ENCODE data around the gene LMO2.
A peak's percentile ranks its signal among the peaks of the same experiment; 100 is the strongest.

LMO2 gene

DNA sequence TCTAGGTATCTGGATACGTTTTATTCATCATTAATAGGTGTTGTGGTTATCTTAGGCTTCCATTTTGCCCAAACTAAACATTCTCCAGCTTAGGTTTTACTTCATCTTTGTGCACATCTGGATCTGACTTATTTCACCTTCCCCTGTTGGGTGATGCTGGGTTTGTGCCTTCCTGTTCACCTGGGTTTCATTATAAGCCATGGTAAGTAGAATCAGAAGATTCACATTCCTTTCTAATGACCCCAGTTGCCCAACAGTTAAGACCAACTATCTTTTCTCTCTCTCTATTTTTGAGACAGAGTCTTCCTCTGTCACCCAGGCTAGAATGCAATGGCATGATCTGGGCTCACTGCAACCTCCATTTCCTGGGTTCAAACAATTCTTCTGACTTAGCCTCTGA lies 44.6 kb downstream of the LMO2 start:
- TF ChIP-seq, protein P1, sequence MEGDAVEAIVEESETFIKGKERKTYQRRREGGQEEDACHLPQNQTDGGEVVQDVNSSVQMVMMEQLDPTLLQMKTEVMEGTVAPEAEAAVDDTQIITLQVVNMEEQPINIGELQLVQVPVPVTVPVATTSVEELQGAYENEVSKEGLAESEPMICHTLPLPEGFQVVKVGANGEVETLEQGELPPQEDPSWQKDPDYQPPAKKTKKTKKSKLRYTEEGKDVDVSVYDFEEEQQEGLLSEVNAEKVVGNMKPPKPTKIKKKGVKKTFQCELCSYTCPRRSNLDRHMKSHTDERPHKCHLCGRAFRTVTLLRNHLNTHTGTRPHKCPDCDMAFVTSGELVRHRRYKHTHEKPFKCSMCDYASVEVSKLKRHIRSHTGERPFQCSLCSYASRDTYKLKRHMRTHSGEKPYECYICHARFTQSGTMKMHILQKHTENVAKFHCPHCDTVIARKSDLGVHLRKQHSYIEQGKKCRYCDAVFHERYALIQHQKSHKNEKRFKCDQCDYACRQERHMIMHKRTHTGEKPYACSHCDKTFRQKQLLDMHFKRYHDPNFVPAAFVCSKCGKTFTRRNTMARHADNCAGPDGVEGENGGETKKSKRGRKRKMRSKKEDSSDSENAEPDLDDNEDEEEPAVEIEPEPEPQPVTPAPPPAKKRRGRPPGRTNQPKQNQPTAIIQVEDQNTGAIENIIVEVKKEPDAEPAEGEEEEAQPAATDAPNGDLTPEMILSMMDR (IDR thresholded peaks at IDR 0.05) = no peak

DNA sequence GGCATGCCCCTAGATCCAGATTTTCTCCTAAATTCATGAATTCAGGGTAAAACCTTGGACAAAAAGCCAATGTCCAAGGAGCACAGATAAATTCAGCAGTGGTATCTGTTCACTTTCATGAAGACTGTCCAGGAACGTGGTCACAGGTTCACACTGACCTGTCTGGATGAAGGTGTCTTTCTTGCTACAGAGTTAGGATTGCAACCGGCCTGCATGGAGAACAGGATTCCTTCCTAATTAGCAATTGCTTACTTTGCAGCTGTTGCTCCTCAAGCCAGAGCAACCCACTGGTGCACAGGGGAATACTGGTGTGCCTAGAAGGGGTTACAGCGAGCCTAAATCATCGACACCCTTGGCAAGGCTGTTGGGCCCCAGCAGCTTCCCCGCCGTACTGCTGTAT lies 47.6 kb downstream of the LMO2 start:
- TF ChIP-seq, protein P1 (IDR thresholded peaks at IDR 0.05) = no peak

DNA sequence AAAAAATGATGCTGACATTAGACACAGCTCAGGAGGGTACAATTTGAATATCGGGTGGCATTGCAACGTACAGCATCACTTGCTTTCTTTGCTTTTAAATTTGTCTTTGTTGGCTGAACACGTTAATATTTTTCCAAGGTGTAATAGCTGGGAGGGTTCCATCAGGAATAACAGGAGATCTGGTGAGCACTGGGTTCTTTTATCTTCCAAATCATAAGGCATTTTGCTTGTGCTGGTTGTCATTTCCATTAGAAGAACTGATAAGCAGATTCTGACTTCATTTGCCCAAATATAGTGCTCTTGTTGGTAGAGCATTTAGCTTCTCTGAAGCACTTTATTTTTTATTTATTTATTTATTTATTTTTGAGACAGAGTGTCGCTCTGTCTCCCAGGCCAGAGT lies 48.9 kb downstream of the LMO2 start:
- TF ChIP-seq, protein P1 (IDR thresholded peaks at IDR 0.05) = no peak

DNA sequence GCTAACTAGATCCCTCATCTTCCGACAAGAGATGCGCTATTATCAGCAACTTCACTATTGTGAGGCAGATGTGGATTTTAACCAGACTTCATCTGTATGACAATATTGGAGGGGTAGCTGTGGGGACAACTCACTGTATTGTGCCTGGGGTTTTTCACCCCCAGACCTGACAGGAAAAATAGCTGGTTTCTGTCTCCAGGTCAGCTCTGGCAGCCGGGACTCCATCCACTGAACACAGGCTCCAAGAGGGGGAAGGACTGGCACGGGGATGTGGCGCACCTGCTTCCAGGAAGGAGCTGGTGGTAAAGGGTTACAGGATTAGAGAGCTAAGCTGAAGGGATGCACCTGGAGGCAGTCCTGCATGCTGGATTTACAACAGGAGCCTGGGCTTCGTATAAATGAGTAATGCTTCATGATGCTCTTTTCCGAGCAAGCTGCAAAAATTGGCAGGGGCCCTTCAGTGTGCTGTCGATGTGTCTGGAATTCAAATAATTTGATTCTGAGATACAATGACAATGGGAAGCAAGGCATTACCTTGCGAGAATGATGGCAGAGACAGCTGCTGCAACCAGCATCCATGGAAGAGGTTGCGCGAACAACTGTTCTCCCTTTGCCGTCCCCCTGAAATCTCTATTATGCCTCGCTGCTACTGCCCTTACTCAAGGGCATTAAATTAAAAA lies 49.5 kb downstream of the LMO2 start:
- TF ChIP-seq, protein P1 (IDR thresholded peaks at IDR 0.05) = no peak

DNA sequence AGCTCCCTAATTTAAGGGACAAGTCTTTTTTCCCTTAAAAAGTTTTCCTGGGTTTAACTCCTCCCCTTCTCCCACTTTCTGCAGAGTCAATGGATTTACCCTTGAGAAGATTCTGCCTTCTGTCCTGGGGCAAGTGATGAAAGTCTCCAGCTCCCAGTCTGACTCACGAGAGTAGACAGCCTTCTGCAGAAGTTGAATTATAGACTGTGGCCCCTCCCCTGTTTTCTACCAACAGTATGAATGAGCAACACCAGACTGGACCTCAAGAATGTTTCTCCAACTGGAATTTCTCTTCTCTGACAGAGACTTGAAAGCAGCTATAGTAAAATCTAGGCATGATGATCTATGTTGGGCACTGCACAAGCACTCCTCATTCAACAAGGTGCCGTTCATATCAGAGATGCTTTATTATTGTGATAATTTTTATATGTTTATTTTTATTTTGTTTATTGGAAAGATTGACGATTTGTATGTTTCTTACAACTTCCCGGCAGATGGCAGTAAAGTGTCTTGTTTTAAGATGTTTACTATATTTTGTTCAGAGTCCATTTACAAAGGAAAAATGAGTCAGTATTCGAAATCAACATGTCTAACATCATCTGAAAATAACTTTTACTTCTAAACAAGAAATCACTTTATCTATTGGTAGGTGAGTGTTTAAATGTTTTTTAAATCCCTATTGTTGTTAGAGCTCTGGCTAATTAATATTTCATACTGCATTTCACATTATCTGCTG lies 56.6 kb downstream of the LMO2 start:
- TF ChIP-seq, protein P1 (IDR thresholded peaks at IDR 0.05) = peak; percentile 52

DNA sequence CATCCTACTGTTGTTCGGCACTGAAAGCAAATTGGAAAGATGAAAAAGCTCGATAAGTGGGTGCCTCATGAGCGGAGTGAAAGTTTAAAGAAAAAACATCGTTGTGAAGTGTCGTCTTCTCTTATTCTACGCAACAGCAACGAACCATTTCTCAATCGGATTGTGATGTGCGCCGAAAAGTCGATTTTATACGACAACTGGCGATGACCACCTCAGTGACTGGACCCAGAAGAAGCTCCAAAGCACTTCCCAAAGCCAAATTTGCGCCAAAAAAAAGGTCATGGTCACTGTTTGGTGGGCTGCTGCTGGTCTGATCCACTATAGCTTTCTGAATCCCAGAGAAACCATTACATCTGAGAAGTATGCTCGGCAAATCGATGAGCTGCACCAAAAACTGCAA lies 59.2 kb downstream of the LMO2 start:
- TF ChIP-seq, protein P1 (IDR thresholded peaks at IDR 0.05) = no peak

DNA sequence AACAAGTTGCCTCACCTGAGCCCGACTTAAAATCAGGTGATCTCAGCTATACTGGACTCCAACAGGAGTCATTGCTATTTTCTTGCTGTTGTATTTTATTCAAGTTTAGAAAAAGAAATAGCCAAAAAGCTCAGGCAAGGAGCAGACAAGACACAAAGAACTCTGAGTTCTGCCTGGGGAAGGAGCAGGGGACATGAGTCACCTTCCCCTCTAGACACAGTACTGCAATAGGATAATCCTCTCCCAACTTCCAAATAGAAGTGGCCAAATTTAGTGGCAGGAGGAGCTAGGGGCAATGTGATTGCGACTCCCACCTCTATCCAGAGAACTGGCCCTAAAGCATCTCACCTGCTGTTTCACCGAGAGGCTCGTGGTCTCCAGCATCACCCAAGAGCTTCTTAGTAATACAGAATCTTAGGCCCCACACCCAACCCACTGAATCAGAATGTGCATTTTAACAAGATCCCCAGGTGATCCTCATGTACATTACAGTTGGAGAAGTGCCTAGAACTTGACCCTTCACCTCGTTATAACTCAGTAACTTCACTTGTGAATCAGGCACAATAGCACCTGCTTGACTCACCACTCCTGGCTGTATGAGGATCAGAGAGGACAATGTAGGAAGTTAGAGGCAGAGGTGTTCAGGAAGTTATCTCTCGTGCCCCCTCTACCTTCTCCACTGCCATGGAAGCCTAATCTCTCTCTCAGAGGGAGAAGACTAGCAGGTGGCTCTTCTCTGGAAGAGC lies 60.8 kb downstream of the LMO2 start:
- TF ChIP-seq, protein P1 (IDR thresholded peaks at IDR 0.05) = no peak

Measured in LNCAP (cell line).